Measurements from ENCODE around the gene AGXT.

- TF ChIP-seq POLR2A (IDR thresholded peaks at IDR 0.05; ENCODE audit: low read length) (no peak), GATA1 (IDR thresholded peaks at IDR 0.05; ENCODE audit: low read depth, low read length) (no peak)
These were observed 48.6 kb upstream of the AGXT start, which contains the start of gene KIF1A for GRCh38 chr2:240819858-240820606.
